Activated T-cell treated with anti-CD3 and anti-CD28 coated beads for 4 hours (primary cell): Measurements from ENCODE around the gene VASN.
"Not testable (repeated sequence)": the region's sequence is repeated elsewhere in the genome, so short reads cannot be mapped to it uniquely, and the experiment has no call there.

Experiments used
- DNase-seq: peaks from one replicate; pipeline ENCODE4 v3.0.0-alpha.2; 2020

Gene VASN

DNA sequence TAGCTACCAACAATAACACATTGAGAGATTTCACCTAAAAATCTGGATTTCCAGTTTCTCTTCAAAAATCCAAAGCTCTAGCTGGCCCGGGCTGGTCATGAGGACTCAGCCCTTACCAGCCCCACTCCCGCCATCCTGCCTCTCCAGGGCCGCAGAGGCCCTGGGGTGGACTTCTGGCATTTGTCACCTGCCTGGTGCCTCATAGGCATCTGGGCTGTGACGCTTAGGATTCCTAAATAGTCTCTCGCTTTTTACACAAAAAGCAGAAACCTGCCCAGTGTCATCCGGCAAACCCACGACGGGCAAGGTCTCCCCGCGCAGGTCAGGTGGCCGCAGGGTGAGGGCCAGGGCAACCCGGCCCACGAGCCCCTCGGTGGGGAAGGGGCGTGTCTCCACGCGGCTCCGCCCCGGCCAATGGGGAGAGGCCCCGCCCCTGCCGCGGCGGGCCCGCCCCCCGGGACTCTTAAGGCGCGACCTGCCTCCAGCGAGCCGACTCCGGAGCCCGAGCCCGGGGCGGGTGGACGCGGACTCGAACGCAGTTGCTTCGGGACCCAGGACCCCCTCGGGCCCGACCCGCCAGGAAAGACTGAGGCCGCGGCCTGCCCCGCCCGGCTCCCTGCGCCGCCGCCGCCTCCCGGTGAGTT lies at the start of gene VASN:
Gene VASN, plus strand, starts transcription at position 492 of the 644 bp plus-strand sequence. CDS start 9,030 bp downstream, outside the sequence.
- DNase-seq = peak; percentile 59

- DNase-seq = no peak
These were observed 49.3 kb upstream of the VASN start for GRCh38 chr16:4322121-4323052.

GRCh38 chr16:4323071-4323844 lies 48.4 kb upstream of the VASN start:
- no peak for DNase-seq

DNA sequence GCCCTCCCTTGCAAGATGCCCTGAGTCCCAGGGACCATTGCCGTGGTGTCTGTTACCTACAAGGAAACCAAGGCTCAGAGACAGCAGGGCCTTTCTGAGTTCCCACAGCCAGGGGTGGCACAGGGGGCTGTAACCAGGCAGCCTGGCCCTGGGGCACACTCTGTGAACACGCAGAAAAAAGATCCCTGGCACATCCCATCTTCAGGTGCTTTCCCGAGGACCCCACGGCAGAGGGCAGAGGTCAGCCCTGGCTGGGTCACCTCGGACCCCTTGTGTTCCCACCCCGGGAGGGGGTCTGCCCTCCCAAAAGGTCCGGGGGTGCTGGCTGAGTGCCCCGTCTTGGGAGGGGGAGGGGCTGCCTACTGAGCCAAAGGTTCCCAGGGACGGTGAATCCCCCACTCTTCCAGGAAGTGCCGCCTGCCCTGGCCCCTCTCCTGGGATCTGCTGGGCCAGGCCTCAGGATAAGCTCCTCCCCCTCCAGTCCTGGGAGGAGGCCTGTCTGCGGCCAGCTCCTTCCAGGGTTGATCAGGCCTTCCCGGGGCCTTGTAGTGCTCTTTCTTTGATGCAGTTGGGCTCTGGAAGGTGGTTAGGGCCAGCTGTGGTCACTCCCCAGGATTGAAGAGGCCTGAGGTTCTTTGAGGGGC lies 47.7 kb upstream of the VASN start:
- DNase-seq = no peak

DNA sequence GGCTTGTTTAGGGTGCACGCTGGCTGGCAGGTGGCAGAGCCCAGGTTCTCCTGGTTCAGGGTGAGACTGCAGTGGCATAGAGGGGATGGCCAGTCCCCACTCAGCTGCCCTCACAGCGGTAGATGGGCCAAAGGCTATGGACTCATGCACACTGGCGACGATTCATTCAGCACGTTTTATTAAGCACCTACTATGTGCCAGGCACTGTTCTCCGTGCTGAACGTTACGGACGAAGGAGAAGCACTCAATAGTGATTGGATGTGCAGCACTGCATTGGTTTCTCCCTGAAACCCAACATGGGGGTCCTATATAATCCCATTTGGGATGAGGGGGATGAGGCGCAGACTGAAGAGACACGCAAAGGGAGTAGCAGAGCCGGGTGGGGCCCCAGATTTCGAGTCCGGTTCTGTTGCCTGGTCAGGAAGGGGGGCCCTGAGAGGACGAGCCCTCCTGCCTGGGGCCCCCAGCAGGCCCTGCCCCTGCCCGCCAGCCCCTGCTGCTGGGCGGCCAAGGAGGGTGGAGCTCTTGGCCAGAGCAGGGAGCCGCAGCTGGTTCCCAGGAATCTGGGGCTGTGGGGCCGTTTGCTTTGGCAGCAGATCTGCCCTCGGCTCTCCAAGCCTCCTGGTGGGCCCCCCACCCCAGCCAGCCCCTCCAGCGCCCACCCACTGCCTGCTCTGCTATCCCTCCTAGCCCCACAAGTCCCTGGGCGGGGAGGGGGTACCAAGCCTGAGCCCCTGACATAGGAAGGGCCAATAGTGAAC lies 47.0 kb upstream of the VASN start:
- no peak for DNase-seq

DNA sequence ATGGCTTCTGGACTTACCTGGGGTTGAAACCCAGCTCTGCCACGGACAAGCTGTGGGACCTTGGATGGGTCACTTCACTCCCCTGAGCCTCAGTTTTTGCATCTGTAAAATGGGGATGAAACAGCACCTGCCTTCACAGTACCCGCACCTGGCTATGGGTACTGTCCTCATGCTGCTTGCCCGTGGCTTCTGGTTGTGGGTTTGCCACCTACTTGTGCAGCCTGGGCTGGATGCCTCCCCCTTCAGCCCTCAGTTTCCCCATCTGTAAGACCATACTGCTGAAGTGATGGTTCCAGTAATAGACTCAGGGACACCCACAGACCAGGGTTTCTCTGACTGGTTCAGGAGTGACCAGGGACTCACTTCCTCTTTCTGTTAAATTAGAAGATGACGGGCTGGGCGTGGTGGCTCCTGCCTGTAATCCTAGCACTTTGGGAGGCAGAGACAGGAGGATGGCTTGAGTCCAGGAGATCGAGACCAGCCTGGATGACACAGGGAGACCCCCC lies 46.3 kb upstream of the VASN start:
- no peak for DNase-seq

DNA sequence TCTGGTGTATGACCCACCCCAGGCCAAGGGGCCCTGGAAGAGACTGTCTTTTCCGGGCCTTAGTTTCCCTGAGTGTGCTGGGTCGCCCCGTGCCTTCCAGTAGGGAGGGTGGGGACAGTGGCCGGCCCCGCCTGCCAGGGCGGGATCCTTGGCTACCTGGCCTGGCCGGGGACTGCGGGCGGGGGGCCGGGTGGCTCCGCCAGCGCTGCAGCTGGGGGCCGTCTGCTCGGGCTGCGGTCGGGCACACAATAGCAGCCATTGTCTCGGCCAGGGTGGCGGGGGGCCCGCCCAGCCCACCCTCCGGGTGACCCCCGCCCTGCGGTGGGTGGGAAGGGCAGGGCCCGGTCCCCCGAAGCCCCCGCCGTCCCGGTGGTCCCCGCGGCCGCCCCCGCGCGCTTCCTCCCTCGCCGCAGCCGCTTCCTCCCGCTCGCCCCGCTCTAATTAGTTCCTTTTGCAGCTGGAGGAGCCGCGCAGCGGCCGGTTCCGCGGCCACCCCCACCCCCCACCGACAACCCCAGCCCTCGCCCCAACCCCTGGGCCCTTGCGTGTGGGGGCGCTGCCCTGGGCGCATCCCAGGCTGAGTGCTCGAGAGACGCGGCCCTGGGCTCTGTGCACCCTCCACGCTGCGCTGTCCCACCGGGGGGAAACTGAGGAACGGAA lies 44.1 kb upstream of the VASN start:
- no peak for DNase-seq

GRCh38 chr16:4328046-4328781 lies 43.4 kb upstream of the VASN start:
- DNase-seq = no peak

- no peak for DNase-seq
These were observed 42.6 kb upstream of the VASN start for GRCh38 chr16:4328782-4329775.

GRCh38 chr16:4330277-4330874 lies 41.3 kb upstream of the VASN start:
- DNase-seq = peak; percentile 59

DNA sequence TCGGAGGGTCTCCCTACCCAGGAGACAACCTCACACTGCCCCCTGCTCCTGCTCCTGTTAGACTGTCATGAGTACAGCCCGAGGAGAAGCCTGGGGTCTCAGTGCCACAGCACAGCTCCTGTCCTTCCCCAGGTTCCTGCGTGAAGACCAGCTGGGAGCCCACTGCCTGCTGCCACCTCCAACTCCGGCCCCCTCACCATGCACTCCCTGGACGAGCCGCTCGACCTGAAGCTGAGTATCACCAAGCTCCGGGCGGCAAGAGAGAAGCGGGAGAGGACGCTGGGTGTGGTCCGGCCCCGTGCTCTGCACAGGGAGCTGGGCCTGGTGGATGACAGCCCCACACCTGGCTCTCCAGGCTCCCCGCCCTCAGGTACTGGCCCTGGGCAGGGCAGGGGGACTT lies 39.6 kb upstream of the VASN start:
- DNase-seq = no peak

GRCh38 chr16:4332623-4333307 lies 38.9 kb upstream of the VASN start:
- no peak for DNase-seq

DNA sequence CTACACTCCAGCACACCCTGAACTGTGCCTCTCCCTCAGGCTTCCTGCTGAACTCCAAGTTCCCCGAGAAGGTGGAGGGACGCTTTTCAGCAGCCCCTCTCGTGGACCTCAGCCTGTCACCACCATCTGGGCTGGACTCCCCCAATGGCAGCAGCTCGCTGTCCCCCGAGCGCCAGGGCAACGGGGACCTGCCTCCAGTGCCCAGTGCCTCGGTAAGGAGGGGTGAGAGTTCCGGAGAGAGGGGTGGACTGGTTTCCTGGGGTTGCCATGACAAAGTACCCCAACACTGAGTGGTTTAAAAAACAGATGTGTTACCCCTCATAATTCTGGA lies 38.4 kb upstream of the VASN start:
- no peak for DNase-seq

DNA sequence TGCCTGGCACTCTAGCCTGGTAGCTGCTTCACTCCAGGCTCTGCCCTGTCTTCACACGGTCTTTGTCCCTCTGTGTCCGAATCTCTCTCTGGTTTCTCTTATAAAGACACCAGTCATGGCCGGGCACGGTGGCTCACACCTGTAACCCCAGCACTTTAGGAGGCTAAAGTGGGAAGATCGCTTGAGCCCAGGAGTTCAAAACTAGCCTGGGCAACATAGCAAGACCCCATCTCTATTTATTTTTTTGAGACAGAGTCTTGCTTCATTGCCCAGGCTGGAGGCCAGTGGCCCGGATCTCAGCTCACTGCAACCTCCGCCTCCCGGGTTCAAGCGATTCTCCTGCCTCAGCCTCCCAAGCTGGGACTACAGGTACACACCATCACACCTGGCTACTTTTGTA lies 37.9 kb upstream of the VASN start:
- not testable (repeated sequence) for DNase-seq

GRCh38 chr16:4334724-4335495 lies 36.7 kb upstream of the VASN start:
- DNase-seq = no peak

DNA sequence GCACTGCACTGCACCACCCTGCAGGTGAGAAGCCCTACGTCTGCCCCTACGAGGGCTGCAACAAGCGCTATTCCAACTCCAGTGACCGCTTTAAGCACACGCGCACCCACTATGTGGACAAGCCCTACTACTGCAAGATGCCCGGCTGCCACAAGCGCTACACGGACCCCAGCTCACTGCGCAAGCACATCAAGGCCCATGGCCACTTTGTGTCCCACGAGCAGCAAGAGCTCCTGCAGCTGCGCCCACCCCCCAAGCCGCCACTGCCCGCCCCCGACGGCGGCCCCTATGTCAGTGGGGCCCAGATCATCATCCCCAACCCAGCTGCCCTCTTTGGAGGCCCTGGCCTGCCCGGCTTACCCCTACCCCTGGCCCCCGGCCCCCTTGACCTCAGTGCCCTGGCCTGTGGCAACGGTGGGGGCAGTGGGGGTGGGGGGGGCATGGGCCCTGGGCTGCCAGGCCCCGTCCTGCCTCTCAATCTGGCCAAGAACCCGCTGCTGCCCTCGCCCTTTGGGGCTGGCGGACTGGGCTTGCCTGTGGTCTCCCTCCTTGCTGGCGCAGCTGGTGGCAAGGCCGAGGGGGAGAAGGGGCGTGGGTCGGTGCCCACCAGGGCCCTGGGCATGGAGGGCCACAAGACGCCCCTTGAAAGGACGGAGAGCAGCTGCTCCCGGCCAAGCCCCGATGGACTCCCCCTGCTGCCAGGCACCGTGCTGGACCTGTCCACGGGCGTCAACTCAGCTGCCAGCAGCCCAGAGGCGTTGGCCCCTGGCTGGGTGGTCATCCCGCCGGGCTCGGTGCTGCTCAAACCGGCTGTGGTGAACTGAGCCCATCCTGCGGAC lies 34.7 kb upstream of the VASN start:
- no peak for DNase-seq
